ENCODE measurements around the gene SLAMF7. TPM values are rescaled to one million over a fixed set of nuclear protein-coding genes. Genes with fewer than 3 reads are reported as not detected.

SLAMF7 gene
- total RNA-seq, 1 donor from 2014 or later: 8.0 TPM

DNA sequence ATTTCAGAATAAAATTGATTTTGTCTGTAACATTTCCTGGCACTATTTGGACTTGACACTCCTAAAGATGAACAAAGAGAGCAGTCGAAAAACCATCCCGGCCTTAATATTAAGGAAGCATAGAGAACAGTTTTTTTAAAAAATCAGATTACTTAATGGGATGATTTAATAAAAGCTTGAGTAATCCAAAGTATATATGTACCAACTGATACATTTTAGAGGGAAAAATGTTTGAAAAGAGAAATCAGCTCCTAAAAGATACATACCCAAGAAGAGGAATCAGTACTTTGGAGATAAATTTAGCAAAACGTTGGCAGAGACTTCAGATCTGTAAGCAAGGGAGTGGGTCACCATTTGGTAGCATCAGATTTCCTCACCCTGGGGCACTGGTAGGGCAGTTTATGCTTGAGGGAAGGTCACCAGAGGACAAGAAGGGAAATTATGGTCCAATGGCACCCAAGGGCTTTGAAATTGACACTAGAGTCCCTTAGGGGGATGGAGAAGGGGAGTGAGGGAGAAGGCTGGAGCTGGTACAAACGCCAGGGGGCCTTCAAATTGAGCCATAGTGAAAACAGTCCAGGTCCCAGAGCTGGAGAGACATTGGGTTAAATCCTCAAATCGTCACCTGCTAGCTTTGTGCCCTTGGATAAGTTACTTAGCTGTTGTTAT is 5.9 kb downstream of the SLAMF7 start:
- intact Hi-C loops (cut with micrococcal nuclease): loop anchor here (1.0 kb wide), 1 partner anchor 23 kb away; no protein-coding TSS in a partner anchor

DNA sequence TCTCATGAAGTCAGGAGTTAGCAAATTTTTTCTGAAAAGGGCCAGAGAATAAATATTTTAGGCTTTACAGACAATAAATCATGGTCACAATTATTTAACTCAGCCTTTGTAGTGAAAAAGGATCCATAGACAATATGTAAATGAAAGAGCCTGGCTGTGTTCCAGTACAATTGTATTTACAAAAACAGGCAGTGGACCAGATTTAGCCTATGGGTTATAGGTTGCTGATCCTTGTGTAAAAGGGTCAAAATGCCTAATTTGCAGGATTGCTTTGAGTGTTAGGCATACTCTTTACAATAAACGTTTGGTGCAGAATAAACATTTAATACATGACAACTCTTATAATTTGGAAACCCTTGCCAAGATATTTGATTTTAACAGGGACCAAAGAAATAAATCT is 6.5 kb downstream of the SLAMF7 start:
- intact Hi-C loops (cut with micrococcal nuclease): no loop called here

DNA sequence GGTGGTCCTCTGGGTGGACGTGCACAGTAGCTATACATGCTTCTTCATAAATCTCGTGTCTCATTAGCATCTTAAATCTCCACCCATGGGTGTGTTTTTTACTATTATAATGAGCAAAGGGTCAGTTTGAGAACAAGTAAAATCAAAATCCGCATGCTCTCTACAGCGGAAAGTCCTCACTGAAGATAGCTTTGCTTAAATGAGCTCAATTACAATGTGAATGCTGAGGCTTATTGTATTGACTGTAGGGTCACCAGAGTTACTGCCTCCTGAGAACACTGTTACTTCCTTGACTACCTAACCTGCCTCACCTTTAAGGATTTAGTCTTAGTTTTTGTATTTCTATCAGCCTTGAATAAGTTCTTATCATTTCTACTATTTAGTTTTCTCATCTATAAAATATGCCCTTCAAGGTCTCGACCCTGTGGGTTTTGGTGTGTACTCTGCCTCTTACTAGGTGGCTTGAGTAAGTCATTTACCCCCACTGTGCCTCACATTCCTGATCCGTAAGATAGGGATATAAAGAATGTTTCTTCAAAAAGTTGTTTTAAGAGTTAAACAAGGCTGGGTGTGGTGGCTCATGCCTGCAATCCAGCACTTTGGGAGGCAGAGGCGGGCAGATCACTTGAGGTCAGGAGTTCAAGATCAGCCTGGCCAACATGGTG is 7.9 kb downstream of the SLAMF7 start:
- intact Hi-C loops (cut with micrococcal nuclease): no loop called here

DNA sequence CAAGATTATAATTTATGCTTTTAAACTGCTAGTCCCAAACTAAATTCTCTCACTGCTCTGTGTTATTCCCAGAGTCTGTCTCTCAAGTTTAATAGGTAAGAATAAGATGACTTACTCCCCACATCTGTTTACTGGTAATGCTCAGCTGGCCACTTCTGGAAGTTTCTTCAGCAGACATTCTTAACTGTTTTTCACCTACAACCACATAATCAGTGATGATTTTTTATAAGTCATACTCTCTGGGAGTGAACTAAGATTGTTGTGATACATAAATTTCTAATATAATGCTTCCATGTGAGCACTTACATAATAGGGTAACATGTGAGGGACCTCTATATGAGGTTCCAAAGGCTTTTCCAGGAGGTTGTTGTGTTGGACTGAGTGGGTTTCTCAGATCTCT is 8.7 kb downstream of the SLAMF7 start:
- intact Hi-C loops (cut with micrococcal nuclease): no loop called here

DNA sequence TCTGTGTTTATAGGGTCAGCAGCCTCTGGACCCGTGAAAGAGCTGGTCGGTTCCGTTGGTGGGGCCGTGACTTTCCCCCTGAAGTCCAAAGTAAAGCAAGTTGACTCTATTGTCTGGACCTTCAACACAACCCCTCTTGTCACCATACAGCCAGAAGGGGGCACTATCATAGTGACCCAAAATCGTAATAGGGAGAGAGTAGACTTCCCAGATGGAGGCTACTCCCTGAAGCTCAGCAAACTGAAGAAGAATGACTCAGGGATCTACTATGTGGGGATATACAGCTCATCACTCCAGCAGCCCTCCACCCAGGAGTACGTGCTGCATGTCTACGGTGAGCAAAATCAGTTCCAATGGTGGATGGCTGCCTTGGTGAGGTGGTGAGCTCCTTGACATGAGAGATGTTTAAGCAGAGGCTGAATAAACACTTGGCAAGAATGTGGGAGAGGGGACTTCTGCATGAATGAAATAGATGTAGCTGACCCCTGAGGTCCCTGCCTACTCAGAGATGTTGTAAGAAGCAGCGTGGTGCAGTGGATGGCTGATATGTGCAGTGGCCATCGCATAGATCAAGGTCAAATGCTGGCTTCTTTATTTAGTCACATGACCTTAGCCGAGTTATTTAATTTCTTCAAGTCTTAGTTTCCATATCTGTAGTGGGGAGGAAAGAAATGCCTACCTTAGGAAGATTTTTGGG is 9.3 kb downstream of the SLAMF7 start:
- intact Hi-C loops (cut with micrococcal nuclease): no loop called here

DNA sequence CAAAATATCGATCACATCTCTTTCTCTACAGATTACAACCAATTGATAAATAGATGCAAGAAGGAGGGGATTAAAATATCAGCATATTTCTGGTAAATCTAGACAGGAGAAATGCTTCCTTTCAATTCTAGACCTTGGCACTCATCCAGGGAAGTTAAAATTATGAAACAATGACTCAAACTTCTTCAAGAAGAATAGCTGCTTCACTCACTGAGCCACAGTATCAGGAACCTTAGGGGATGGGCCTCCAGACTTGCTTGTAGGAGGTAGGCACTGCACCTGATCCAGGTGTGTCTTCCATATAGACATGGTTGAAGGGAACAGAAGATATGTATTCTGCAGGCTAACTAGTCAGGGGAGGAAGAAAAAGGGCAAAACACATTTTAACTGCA is 9.8 kb downstream of the SLAMF7 start:
- intact Hi-C loops (cut with micrococcal nuclease): no loop called here

DNA sequence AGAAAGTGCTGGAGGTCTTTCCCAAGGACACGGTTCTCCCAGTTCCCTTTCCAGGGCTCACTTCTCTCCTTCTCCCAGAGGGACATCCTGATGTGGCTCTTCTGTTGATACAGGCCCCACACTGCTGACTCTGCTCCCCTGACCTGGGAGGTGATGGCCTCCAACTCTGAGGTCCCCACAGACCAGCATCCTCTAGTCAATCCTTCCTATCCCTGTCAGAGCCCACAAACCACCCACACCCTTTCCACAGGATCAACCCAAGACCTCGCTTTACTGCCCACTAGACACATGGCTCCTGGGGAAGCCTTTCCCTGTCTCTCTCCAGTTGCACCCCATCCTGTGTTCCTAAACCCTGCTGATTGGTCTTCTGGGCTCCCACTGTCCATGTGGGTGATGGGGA is 11.6 kb downstream of the SLAMF7 start:
- intact Hi-C loops (cut with micrococcal nuclease): no loop called here

DNA sequence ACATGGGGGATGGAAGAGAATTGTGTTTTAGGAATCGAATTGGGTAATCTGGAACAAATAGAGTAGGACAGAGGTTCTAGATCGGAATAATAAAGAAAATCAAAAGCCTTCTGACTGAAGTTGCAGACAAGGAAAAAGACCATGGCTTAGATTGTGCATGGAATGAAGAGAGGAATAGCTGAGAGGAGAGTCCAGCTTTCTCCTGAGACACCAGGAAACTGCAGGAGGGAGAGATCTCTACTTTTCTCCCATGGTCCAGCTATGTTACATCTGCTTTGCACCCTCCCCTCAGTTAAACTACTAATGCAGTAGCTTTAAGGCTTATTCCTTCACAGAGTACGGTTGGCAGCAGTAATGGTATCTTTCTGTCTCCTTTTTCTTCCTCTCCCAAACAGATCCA is 13.4 kb downstream of the SLAMF7 start:
- intact Hi-C loops (cut with micrococcal nuclease): no loop called here

DNA sequence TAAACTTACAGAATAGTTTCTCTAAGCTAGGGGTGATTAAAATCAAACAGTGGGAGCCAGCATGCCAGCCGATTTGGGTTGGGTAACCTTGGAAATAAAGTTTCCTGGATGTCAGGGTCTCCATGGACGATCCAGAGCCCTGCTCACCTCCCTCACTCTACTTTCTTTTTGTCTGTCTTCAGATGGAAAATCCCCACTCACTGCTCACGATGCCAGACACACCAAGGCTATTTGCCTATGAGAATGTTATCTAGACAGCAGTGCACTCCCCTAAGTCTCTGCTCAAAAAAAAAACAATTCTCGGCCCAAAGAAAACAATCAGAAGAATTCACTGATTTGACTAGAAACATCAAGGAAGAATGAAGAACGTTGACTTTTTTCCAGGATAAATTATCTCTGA is 13.9 kb downstream of the SLAMF7 start:
- intact Hi-C loops (cut with micrococcal nuclease): no loop called here

DNA sequence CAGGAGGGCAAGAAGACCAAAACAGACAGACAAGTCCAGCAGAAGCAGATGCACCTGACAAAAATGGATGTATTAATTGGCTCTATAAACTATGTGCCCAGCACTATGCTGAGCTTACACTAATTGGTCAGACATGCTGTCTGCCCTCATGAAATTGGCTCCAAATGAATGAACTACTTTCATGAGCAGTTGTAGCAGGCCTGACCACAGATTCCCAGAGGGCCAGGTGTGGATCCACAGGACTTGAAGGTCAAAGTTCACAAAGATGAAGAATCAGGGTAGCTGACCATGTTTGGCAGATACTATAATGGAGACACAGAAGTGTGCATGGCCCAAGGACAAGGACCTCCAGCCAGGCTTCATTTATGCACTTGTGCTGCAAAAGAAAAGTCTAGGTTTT is 14.5 kb downstream of the SLAMF7 start:
- intact Hi-C loops (cut with micrococcal nuclease): no loop called here

DNA sequence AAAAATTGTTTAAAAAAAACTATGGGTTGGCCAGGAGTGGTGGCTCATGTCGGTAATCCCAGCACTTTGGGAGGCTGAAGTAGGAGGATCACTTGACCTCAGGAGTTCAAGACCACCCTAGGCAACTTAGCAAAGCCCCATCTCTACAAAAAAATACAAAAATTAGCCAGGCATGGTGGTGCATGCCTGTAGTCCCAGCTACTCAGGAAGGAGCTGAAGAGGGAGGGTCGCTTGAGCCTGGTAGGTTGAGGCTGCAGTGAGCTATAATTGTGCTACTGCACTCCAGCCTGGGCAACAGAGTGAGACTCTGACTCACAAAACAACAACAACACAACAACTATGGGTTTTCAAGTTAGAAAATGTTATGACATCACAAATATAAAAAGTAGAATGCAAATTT is 16.4 kb downstream of the SLAMF7 start:
- intact Hi-C loops (cut with micrococcal nuclease): no loop called here

DNA sequence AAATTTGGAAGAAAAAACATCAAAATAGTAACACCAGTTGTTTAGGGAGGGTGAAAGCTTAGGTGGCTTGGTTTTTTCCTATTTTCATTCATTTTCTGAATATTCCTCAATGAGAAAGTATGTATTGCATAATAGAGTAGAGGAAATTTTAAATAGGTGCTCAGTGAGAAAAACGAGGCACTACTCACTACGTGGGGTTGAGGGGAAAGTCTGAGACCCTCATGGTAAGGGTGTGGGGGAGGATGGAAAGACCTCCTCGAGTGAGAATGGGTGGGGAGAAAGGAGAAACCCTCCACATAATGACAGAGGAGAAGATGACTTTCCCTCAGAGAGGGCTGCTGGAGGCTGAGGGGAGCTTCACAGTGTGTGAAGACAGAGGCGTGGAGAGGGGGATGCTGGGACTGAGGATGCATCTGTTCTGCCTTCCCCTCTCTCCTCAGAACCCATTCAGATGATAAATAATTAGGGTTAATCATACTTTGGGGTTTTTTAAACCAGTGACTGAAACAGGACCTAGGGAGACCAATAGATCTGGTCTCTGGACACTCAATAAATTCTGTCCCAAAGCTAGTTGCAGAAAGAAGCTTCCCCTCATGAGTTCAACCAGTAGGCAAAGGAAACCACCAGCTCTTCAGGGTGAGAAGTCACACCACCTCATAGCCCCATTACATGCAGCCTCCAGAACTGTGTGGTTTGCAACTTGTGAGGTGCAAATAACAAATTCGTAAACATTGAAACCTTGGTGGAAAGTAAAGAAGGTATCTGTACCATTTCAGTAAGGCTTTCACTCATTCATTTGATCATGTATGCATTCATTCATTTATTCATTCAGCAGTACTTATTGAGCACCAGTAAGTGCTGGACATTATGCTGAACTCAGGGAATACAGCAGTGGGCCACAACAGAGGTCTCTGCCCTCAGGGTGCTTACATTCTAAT is 17.1 kb downstream of the SLAMF7 start:
- intact Hi-C loops (cut with micrococcal nuclease): loop anchor here (1.0 kb wide), 1 partner anchor 11 kb away; no protein-coding TSS in a partner anchor

DNA sequence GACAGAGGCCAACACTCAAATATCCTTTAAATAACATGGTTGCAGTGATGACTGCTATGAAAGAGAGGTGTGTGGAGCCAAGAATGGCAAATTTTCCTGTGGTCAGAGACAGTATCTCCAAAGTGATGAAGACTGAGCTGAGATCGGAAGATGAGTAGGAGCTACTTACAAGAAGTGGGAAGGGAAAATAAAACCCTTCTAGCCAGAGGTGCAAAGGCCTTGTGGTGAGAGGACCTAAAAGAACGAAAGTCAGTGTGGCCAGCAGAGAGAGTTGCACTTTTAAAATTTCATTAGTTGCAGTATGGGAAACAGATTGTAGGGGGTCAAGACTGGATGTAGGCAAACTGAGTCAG is 17.8 kb downstream of the SLAMF7 start:
- intact Hi-C loops (cut with micrococcal nuclease): loop anchor here (1.0 kb wide), 1 partner anchor 10 kb away; no protein-coding TSS in a partner anchor

DNA sequence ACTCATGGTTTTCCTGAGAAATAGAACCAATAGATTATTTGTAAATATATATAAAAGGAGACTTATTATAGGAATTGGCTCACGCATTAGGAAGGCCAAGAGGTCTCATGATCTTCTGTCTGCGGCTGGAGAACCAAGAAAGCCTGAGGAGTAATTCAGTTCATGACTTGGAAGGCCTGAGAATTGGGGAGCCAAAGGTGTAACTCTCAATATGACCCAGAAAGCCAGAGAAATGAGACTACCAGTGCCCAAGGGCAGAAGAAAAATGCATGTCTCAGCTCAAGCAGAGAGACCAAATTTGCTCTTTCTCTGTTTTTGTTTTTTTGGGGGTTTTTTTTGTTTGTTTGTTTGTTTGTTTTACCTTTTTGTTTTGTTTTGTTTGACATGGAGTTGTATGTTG is 19.5 kb downstream of the SLAMF7 start:
- intact Hi-C loops (cut with micrococcal nuclease): no loop called here

DNA sequence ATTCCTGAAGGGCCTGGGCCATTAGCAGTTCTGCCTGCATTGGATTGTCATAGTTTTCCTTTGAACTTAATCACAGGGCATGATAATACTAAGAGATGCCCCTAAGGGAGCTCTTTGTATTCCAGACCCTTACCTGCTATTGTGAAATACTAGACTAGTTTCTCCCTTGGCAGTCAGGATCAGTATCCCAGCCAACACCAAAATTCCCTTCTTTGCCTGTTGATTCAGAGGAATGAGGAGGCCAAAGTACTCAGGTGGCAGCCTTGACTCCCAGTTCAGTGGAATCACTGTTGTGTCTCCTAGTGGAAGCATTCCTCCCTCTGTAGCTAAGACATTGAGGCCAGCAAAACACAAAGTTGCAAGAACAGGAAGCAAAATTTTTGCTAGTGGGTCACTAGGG is 20.7 kb downstream of the SLAMF7 start:
- intact Hi-C loops (cut with micrococcal nuclease): no loop called here

DNA sequence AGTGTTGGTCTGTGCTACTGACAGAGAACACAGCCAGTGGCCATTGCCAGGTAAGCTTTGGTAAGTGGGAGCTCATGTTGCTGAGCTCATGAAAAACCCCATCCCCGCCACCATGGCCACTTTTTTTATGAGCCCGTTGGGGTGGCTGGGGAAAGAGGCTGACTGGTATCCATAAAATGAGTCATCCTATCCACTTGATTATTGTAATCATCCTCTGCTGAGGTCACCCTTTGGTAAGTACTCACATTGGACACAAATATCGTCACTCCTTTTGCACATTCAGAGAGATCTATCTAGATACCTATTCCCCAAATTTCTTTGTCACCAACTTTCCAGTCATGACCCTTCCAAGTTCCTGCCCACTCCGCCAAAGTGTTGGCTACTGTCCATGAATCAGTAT is 22.0 kb downstream of the SLAMF7 start:
- intact Hi-C loops (cut with micrococcal nuclease): no loop called here

DNA sequence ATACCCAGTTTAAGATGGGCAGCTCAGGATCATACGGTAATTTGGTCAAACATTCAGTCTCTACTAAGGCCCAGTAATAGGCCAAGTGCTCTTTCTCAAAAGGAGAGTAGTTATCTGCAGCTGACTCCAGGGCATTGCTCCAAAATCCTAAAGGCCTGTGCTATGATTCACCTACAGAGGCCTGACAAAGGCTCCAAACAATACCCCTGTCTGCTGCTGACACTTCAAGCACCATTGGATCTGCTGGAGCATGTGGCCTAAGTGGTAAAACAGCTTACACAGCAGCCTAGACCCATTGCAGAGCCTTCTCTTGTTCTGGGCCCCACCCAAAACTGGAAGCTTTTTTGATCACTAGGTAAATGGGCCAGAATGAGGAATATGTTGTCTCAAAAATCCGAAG is 22.8 kb downstream of the SLAMF7 start:
- intact Hi-C loops (cut with micrococcal nuclease): no loop called here

DNA sequence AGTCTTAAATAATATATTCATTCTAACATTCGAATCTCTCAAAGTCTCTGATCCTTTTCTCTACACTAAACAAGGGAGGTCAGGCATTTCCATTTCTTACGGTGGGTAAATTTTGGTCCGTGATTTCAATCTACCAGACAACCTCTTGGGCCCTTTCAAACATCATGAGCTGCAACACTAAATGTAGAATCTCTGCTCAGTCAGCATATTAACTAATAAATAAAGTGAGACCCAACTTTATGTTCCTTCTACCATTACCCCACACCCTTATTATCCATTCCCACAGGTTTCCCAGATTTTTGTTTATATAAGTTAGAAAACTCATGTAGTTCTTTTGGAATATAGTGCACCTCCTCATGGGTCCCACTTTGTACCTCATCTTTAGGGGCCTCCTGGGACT is 24.9 kb downstream of the SLAMF7 start:
- intact Hi-C loops (cut with micrococcal nuclease): no loop called here

DNA sequence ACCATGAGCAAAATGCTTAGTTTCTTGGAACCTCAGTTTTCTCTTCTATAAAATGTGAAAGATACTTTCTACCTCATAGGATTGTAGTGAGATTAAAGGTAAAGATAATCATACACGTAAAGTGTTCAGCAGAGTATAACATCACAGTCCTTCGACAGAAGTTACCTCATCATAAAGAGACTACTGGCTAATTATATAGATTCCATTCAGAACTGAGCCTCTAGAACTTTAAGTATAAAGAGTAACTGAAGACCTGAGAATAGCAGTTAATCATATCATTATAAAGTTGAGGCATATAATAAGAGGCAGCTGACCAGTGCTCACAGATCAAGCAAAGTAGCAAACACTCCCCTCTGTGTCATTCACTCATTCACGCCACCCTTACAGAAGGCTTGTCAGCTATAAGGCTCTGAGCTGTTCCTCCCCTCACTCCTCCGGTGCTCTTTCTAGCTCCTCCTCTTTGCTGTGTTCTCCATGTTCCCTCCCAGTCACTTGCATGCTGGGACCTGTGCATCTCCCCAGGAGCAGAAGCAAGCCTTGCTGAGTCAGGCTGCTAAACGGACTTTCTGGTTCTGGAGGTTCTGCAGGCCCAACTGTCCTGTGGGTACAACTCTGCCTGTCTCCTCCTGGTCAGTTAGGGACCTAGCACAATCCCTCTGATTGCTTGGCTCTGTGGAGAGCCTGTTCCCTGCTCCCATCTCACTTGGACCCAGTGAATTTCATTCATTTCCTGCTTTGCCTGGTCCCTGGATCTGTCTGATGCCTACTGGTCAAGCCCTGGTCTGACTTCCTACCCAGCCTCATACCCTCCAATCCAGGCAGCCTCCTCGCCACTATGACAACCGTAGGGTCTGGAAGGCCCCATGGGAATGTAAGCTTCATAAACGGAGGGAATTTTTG is 28.6 kb downstream of the SLAMF7 start:
- intact Hi-C loops (cut with micrococcal nuclease): loop anchor here (1.0 to 5.0 kb wide), 5 partner anchors 11 to 86 kb away; partner anchors contain the start of gene CD48

DNA sequence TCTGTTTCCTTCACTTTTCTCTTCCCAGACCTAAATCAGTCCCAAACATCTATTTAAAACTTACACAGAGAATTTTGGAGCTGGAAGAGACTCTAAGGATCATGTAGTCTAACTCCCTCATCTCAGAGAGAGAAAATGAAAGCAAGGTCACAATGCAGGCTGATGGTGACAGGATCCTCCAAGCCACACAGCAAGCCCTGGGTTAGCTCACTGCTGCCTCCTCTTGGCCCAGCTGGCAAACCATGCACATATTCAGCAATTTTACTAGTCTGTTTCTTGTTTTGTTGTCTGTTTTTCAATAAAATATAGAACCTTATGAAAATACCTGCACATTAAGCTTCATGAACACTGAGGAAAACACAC is 29.2 kb downstream of the SLAMF7 start:
- intact Hi-C loops (cut with micrococcal nuclease): loop anchor here (1.0 to 5.0 kb wide), 4 partner anchors 24 to 87 kb away; partner anchors contain the start of gene CD48
